ENCODE measurements around the gene CRISPLD2.
A peak's percentile ranks its signal among the peaks of the same experiment; 100 is the strongest.
"Not testable (repeated sequence)": the region's sequence is repeated elsewhere in the genome, so short reads cannot be mapped to it uniquely, and the experiment has no call there.

The CRISPLD2 gene

GRCh38 chr16:84931107-84931494 lies 111.3 kb downstream of the CRISPLD2 start:
- no peak for DNase-seq (ENCODE audit: low read depth)

- DNase-seq (ENCODE audit: low read depth): no peak
Observed at GRCh38 chr16:84931506-84931905, 111.7 kb downstream of the CRISPLD2 start.

DNA sequence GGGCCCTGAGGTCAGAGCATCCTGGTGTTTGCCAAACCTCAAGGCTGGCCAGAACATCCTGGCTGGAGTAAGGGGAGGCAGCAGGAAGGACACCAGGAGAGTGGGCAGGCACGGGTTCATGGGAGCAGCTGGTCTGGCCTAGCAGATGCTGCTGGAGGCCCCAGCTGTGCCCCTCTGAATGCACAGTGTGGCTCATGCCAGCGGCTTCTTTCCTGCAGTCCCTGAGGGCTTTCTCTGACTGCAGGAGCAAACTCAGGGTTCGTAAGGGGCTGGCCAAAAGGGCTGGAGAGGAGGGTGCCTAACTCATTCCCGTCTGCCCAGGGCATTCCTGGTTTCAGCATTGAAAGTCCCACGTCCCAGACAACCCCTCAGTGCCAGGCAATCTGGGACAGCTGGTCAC lies 112.9 kb downstream of the CRISPLD2 start:
- DNase-seq (ENCODE audit: low read depth): no peak

GRCh38 chr16:84933774-84934631 lies 114.2 kb downstream of the CRISPLD2 start:
- no peak for DNase-seq (ENCODE audit: low read depth)

GRCh38 chr16:84937196-84938005 lies 117.6 kb downstream of the CRISPLD2 start:
- no peak for DNase-seq (ENCODE audit: low read depth)

- DNase-seq (ENCODE audit: low read depth): not testable (repeated sequence)
Observed at GRCh38 chr16:84938616-84939015, 118.8 kb downstream of the CRISPLD2 start.

DNA sequence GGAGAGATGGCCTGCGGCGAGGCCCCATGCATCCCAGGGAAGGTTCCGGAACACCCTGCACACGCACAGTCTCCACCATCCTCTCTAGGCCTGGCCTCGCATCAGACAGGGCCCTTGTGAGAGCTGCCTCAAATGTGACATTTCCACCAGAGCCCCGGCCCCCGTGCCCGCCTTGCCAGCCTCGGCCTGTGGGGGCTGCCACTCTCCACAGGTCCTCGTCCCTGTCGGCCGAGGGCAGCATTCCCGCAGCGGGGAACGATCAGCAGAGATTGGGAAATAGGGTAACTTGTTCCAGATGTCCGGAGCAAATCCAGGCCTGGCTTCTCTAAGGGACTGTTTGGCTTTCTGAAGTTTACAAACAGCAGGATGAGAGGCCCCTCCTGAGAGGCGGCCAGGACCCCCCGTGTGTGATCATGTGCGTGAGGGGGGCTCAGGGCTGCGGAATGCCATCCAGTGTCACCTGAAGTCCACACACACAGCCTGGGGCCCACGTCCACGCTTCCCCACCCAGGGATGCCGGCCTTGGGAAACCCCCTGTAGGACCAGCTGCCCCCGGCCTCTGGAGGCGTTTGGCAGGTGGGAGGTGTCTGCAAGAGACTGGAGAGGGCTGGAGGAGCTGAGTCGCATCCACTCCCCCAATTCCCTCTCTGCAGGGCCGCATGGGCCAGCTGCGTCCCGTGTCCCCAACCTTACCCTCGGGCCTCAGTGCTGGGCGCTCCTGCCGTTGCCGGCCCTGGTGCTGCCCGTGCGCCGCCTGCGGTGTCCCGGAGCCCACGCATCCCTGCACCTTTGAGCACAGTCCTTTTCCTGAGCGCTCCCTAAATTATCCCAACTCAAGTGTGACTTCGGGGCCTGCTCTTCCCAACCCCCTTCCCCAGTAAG lies 121.1 kb downstream of the CRISPLD2 start:
- no peak for DNase-seq (ENCODE audit: low read depth)

DNA sequence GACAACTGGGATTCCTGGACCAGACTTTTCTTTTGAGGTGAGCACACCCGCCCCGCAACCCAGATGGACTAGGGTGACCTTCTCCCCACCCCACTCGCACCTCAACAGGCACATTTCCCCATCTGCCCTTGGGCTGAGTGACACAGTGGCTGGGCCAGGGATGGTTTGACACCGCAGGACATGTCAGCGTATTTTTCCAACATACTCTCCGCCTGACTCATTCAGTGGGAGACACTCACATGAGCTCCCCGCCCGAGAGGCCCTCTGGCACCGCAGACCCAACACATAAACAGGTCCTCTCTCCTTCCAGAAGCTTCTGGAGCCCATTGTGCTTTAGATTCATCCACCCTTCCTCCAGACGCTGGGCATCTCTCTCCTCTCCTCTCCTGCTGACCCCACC lies 122.1 kb downstream of the CRISPLD2 start:
- DNase-seq (ENCODE audit: low read depth): no peak

GRCh38 chr16:84942786-84943185 lies 123.0 kb downstream of the CRISPLD2 start:
- DNase-seq (ENCODE audit: low read depth): no peak

DNA sequence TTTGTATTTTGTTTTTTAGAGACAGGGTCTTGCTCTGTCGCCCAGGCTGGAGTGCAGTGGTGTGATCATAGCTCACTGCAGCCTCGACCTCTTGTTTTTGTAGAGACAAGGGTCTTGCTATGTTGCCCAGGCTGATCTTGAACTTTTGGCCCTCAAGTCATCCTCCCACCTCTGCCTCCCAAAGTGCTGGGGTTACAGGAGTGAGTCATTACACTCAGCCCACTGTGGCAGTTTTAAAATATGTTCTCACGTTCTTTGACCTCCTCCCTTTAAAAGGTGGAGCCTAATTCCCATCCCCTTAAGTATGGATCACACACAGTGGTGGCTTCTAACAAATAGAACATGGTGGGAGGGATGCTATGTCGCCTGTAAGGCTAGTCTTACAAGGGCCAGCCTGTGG lies 123.8 kb downstream of the CRISPLD2 start:
- DNase-seq (ENCODE audit: low read depth): no peak

- no peak for DNase-seq (ENCODE audit: low read depth)
Observed at GRCh38 chr16:84947022-84947421, 127.2 kb downstream of the CRISPLD2 start.

GRCh38 chr16:84947996-84948850 lies 128.4 kb downstream of the CRISPLD2 start:
- no peak for DNase-seq (ENCODE audit: low read depth)

GRCh38 chr16:84948851-84949610 lies 129.2 kb downstream of the CRISPLD2 start:
- DNase-seq (ENCODE audit: low read depth): no peak

DNA sequence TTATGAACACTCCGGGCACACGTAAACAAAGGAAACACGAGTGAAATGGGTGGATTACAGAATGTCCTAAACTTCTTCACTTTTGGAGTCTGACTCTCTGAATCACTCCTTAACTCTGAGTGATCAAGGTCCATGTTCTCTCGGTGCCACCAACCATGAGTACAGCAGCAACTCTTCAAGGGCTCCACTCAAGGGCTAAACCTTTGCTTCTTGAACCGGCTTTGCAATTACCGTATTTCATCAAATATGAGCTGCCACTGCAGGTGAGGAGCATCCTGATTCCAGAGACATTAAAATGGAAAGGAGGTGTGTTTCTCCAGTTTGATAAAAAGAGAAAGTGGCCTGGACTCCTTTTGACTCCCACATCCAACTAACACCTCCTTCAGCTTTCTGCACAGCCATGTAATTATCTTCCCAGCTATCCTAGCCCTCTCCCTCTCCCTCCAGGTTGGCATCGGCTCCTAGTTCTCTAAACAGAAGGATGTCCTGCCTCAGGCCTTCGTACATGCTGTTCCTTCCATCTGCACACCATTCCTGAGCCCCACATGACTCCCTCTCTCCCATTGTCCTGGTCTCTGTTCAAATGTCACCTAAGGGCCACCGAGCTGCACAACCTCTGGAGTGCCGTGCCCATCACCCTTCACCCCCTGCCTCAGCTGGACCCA lies 130.1 kb downstream of the CRISPLD2 start:
- DNase-seq (ENCODE audit: low read depth): no peak

- no peak for DNase-seq (ENCODE audit: low read depth)
Observed at GRCh38 chr16:84950906-84951305, 131.1 kb downstream of the CRISPLD2 start.

DNA sequence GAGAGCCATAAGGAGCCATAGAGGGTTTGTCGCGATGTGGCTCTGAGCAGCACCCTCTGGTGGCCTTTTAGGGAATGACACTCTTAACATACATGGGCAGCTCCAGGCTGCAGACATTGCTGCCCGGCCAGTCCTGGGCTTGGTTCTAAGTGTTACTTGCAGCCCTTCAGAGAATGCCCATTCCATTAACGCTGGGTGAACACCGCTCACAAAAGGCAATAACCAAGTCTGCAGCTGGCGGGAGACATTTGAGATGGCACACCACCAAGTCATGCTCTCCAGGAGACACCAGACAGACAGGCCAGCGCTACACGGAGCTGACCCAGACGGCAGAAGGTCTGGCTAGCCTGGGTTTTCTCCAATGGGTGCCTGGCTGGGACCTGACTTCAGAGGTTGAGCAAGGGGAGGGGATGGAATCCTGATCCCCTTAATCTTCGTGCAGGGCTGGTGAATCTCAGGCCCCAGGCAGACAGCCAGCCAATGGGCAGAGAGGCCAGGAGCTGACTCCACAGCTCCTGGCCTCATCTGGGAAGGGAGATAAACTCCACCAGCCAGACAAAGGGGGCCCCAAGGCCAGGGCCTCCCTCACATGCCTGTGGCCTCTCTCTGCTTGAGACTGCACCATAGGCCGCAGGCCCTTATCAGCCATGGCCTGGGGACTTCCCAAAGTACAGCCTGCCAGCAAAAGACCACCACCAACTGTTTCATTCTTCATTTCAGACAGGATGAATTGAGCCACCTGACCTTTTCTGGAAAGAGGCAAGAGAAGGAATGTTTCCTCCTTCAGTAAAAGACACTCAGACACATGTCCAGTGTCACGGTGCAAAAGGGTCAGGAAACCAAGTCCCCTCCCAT lies 132.8 kb downstream of the CRISPLD2 start:
- peak; percentile 56 for DNase-seq (ENCODE audit: low read depth)

GRCh38 chr16:84953190-84953746 lies 133.5 kb downstream of the CRISPLD2 start:
- DNase-seq (ENCODE audit: low read depth): no peak

- no peak for DNase-seq (ENCODE audit: low read depth)
Observed at GRCh38 chr16:84955427-84955826, 135.6 kb downstream of the CRISPLD2 start.

GRCh38 chr16:84957192-84957591 lies 137.4 kb downstream of the CRISPLD2 start:
- DNase-seq (ENCODE audit: low read depth): no peak
